Fibroblast of upper back skin (primary cell): ENCODE measurements around the gene ZFHX2.
A peak's percentile ranks its signal among the peaks of the same experiment; 100 is the strongest.

Experiments
- DNase-seq: peaks from one replicate; pipeline ENCODE4 v3.0.0-alpha.2; 2013

The ZFHX2 gene

DNA sequence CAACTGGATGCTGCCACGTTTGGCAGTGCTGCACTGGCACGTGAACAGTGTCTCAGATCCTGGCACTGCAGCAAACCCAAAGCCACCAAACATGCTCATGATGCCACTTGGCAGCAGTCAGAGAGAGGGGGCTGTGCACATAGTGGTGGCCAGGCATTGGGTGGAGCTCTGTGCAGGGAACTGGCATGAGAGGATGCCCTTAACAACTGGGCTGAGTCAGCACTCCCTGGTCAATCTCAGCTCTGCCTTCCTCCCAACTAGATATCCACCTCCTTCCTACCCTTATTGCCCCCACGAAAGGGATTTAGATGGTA lies 37.0 kb downstream of the ZFHX2 start:
- DNase-seq: no peak

DNA sequence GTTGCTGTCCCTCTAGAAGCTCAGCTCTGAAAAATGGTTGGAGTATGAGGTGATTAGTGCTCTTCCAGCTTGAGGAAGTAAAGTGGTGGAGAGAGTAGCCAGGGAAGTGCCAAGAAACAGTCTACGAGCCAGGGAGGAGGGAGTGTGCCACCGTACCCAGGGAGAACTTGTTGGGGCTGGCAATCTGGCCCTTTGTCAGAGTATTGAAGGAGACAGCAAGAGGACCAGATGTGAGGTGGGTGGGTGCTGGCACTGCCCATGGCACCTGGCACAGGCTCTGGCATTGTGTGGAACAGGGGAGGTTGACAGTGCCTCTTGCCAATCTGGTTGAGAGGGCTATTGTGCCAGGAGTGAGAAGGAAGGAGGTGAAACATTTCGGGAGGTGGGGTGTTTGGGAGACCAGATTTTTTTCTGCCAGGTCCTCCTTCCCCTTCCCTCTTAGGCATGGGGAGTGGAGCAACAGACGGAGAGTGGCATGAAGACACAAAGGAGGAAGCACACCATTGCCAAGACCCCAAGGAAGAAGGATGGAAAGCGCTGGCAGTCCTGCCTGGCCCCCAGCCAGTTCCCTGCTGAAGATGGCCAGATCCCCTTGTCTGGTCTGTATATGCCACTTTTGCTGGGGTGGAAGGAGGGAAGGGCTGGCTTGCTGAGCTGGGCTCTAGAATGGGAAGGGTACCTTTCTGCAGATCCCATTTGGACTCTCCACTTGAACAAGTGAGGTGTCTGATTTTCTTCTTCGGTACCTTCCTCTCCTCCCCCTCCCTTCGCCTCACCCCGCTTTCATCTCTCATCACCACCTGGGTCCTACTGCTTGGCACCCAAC lies 37.5 kb downstream of the ZFHX2 start:
- no peak for DNase-seq

DNA sequence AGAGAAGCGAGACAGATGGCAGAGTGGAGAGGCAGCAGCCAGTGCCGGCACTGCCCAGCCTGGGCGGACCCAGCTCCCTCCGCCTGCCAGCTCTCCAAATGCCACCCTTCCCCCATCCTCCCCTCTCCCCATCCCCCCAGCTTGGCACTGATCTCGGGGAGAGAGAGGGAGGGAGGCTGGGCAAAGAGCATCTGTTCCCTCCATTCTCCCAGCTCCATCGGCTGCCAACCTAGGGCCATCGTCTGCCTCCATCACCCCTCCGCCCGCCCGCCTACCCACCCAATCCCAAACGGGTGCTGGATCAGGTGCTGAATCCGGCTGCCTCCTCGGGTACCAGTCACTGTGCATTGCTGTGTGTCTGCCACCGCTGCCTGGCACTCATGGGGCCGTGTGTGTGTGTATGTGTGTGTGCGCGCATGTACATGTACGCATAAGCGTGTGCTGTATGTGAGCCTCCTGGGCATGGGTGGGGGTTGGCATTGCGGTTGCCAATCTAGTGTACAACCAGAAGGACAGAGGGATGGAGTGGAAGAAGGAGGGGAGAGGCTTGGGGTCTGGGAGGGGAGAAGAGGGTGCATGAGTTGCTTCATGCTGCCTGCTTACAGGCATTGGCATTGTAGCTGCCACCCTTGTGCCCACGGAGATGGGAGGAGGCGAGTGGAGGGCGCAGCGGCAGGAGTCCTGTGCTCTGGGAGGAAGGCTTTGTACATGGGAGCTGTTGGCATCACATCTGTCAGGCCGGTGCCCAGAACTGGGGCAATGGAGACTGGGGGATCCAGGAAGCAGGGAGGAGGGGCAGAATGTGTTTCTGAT lies 38.4 kb downstream of the ZFHX2 start:
- no peak for DNase-seq

DNA sequence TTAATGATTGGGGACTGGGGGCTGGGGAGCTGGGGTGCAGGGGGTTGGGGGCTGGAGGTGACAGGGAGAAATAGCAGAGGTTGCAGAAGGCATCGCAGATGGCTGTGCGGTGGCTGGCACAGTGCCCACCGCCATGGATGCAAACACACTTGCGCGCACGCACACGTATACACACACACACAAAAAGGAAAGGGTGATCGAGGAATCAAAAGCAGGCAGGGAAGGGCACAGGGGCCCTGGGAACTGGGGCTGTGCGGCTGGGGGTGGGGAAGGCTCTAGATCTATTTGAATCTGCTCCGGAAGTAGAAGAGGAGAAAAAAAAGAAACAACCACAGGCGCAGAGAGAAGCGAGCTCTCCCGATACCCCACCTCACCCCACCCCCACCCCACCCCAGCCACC lies 39.4 kb downstream of the ZFHX2 start:
- no peak for DNase-seq

DNA sequence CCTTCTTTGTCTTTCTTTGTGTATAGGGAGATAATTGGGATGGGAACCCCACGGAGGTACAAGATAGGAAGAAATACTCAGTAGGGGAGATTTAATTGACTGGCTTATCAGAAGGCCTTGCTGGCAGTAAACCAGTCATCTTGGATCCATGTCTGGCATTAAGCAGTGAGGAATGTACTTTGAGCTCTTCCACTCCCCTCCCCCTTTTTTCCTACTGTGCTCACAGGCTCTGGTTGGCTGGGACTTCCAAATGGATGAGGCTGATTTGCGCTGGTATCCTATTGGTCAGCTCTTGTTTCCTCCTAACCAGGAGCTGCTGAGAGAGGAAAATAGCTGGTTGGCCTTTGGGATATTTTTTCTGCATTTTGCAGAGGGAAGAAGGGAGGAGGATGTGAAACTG lies 57.3 kb downstream of the ZFHX2 start:
- peak; percentile 53 for DNase-seq

DNA sequence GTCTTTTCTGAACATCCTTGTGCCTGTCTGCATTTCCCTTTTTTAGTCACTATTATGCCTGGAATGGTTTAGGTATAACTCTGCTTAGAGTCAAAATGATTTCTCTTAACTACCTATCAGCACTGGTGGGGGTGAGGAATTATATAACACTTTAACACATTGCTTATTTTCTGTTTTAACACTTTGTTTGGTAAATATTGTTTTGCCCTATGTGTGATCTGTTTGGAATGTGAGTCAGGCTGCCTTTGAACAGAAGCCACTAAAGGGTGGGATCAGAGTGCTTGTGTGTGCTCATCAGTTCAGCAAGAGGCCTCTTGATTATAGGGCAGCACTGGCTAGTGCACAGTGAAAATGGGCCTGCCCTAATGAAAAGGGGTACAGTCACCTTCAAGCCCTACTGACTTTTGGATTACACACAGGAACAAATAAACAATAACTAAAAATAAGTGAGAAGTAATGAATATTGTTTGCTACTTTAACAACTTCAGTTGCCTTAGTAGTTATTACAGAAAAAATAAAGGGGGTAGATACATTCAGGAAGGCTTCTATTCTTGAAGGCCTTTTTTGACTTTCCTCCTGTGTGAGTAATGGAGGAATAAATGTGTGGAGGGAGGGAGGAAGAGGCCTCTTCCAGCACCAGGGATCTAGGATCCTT lies 58.8 kb downstream of the ZFHX2 start:
- DNase-seq: no peak

DNA sequence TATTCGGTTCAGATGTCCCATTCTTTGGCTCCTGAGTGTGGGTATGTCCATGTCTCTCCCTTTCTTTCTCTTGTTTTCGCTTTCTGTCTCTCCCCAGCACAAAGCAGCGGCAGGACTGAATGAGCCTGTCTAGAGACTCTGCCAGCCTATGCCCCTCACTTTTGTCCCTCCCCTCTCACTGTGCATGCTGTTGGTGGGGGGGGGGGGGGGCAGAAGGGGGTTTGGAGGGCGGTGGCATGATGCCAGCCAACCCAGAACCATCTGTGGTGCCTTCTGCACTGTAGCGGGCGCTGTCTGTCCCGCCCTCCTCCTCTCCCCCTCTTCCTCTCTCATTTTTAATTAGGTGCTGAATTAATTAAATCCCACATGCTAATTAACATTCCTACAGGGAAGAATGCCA lies 64.3 kb downstream of the ZFHX2 start:
- no peak for DNase-seq

DNA sequence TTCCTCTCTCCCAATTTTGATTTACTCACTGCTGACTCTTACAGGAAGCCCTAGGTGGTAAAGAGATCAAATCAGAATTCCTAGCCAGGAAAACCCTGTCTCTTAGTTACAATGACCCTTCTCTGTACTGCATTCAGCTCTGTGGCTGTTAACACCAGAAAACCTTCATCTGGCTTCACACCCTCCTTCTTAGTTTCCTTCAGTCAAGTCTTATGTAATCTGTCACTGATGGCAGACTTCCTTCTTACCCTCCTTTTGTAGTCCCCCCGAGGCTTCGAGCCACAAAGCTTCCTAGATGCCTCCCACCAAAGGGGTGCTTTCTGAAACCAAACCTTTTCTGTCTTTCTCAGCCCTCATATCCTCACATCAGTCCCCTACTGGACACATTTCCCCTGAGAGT lies 65.5 kb downstream of the ZFHX2 start:
- DNase-seq: no peak

DNA sequence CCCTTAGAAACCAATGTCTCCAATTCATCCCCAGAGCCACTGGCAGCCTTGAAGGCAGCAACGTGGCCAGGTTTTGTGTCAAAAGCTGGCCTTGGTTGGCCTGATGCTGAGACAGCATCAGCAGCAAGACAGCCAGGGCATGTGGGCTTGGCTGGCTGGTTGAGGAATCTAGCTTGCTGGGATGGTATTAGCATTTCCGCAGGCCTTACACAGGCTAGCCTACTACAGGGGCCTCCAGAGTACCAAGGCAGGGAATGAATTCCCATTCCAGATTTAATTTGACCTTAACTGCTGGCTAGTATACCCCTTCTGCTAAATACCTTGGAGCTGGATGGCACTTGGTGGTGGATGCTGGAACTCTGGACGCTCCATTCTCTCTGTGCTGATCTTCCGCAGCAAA lies 66.2 kb downstream of the ZFHX2 start:
- no peak for DNase-seq

DNA sequence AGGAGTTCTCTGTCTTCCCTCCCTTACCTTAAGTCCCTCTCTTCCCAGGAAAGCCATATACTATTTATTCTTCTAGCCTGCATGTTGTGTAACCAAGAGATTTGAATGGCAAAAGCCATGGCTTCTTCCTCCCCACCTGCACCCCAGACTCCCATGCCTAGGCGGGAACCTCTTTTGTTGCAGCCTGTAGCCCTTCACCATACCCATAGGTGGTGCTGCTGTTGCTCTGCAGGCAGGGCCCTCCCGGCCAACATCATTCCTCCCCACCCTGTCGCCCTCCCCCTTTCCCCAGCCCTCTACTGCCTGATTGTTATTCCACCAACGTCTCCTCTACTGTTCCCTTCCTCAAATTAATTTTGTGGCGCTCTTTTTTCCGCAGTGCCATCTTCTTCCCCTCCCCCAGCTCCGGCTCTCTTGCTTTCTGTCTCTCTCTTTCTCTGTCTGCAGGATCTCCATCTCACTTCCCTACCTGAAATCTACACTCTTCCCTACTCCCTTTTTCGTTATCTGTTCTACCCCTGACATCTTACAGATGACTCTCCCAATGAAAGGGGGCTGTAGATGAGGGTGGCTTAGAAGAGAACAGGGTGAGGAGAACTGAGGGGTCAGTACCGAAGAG lies 68.2 kb downstream of the ZFHX2 start:
- DNase-seq: peak; percentile 7

DNA sequence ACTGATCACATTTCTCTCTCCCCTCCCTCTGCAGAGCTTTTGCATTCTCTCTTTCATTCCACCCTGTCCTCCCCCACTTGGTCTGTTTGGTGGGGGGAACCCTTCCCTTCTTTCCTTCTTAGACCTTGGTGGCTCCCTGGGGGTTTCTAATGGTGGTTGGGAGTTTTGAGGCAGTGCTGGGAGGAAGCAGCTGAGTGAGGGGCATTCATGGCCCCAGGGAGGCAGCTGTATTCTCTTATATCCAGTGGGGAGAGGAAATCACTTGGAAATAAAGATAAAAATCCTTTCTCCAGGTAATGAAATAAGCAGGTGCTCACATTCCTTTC lies 68.8 kb downstream of the ZFHX2 start:
- DNase-seq: no peak

DNA sequence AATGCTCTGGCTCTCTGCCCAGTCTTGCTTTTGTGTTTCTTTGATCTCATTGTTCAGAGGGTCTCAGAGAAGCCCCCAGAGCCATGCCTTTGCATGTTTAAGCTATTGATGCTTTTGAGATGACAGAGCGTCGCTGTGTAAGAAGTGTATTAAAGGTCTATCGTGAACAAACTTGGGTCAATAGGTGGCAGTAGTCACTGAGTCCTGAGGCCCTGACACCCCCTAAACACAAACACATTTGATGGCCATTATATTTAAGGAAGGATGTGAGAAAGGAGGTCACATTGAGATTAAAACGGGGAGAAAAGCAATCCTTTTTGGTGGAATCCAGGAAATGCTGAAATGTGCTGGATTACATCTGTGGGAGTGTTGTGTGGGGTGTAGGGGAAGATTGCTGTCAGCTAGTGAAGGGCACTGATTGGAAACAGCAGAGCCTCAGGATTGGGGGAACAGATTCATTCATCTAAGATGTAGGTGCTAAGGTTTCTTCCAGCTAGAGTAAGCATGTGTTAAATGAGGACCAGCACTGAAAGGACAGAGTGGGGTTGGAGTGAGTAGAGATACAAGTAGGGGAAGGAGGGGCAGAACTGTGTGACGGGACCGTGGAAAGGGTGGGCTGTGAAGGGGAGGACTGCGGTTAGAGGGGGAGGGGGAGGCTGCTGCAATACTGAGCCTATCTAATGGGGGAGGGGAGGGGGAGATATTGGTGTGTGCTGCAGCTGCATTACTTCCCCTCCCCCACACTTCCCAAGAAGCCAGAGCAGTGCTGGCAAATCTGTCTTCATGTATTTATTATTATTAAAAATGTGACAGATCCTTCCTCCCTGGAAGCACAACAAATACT lies 69.4 kb downstream of the ZFHX2 start:
- no peak for DNase-seq

DNA sequence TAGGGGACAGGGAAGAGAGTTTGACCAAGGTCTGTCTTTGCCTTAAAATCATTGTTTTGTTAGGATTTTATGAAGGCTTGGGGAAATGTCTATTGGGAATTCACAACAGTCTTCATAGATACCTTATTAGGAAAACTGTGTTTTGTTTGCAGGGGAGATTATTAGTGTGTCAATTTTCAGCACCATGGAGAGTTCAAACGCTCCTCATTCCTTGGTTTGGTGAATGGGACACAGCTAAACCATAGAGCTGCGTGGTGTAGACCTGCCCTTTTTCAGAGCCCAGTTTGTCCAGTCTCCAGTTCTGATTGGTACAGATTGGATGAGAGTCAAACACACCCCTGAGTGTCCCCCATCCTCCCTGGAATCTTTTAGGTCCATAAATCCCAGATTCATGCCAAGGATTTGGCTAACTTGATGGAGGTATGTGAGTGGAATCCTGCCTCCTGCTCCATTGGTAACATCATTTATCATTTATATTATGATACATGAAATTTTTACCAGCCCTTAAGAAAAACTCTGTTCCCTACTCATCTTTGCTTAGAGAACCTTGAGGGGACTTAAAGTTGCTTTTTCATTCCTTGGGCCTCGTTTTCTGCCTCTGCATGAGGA lies 70.1 kb downstream of the ZFHX2 start:
- DNase-seq: peak; percentile 13

DNA sequence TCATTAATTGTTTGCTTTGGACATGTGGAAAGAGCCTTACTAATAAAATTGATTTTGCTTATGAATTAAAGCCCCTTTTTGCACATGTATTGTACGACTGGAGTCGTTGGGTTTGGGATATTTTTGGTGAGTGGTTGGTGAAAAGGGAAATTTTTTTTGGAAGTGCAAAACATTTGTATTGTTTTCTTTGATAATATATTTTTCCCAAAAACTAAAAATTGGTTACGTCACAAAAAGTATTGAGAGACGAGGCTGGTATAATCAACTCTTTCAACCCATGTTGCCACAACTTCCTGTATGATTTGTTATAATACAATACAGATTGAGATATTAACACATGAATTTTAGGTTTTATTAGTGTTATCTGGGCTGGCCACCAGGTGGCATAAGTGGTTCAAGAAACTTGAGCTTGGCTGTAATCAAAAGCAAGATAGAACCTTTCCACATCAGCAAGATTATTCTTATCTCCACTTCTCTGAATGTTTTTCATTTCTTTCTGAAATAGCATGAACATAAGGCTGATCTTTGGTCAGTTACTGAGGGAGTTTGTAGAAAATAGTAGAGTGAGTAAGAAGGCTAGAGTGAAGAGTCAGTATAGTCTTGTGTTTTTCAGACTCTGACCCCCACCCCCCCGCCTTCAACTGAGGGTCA lies 73.3 kb downstream of the ZFHX2 start:
- DNase-seq: peak; percentile 61

DNA sequence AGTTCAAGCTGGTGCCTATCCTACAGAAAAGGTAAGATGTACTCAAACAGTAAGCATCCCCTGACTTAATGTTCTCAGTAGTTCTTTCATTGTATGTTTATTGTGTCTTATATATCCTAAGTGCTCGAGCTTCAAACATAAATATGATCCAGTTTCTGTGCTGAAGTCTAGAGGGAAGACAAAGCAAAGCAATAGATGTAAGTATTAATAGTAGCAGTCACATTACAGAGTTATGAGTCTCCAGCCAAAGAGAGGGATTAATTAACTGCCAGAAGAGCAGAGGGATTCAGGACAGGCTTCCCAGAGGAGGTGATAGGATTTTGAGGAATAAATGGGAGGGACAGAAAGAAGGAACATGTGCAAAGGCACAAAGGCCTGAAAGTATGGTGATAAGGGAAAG lies 80.6 kb downstream of the ZFHX2 start:
- no peak for DNase-seq
